Measurements from ENCODE around the gene KMT5B.

The KMT5B gene

GRCh38 chr11:68191661-68192579 is 21.2 kb downstream of the KMT5B start:
- no peak for FAIRE-seq
- no peak for TF ChIP-seq POU2F2 (IDR thresholded peaks at IDR 0.05; ENCODE audit: low read depth, low read length)
- no peak for DNase-seq (ENCODE audit: insufficient read length, low spot score)

GRCh38 chr11:68189888-68190287 is 23.2 kb downstream of the KMT5B start:
- no peak for TF ChIP-seq TAF1 (IDR thresholded peaks at IDR 0.05; ENCODE audit: low read depth, low read length)
- no peak for TF ChIP-seq POLR2AphosphoS5 (IDR thresholded peaks at IDR 0.05; ENCODE audit: low read depth, low read length)
- no peak for TF ChIP-seq POLR2A (IDR thresholded peaks at IDR 0.05; ENCODE audit: low read depth, low read length)
- TF ChIP-seq PAX5 (IDR thresholded peaks at IDR 0.05; ENCODE audit: insufficient read depth, low read length, severe bottlenecking): no peak
- TF ChIP-seq POU2F2 (IDR thresholded peaks at IDR 0.05; ENCODE audit: low read depth, low read length): no peak
- no peak for TF ChIP-seq SPI1 (IDR thresholded peaks at IDR 0.05; ENCODE audit: low read depth, low read length)
- no peak for FAIRE-seq
- DNase-seq (ENCODE audit: insufficient read length, low spot score): no peak

- peak; percentile 31 for FAIRE-seq
- no peak for TF ChIP-seq SPI1 (IDR thresholded peaks at IDR 0.05; ENCODE audit: low read depth, low read length)
- no peak for TF ChIP-seq TAF1 (IDR thresholded peaks at IDR 0.05; ENCODE audit: low read depth, low read length)
- TF ChIP-seq POLR2A (IDR thresholded peaks at IDR 0.05; ENCODE audit: low read depth, low read length): no peak
- TF ChIP-seq PAX5 (IDR thresholded peaks at IDR 0.05; ENCODE audit: insufficient read depth, low read length, severe bottlenecking): no peak
- TF ChIP-seq POLR2AphosphoS5 (IDR thresholded peaks at IDR 0.05; ENCODE audit: low read depth, low read length): no peak
- TF ChIP-seq POU2F2 (IDR thresholded peaks at IDR 0.05; ENCODE audit: low read depth, low read length): no peak
- DNase-seq (ENCODE audit: insufficient read length, low spot score): no peak
Observed at GRCh38 chr11:68189082-68189481, 24.0 kb downstream of the KMT5B start.

- TF ChIP-seq POU2F2 (IDR thresholded peaks at IDR 0.05; ENCODE audit: low read depth, low read length) (no peak), POLR2AphosphoS5 (IDR thresholded peaks at IDR 0.05; ENCODE audit: low read depth, low read length) (no peak), PAX5 (IDR thresholded peaks at IDR 0.05; ENCODE audit: insufficient read depth, low read length, severe bottlenecking) (no peak)
- FAIRE-seq (no peak), DNase-seq (ENCODE audit: insufficient read length, low spot score) (no peak)
Observed at GRCh38 chr11:68186061-68186460, 27.0 kb downstream of the KMT5B start.

GRCh38 chr11:68181719-68182451 is 31.2 kb downstream of the KMT5B start:
- FAIRE-seq: no peak
- DNase-seq (ENCODE audit: insufficient read length, low spot score): no peak
- TF ChIP-seq POLR2AphosphoS5 (IDR thresholded peaks at IDR 0.05; ENCODE audit: low read depth, low read length): no peak
- no peak for TF ChIP-seq TAF1 (IDR thresholded peaks at IDR 0.05; ENCODE audit: low read depth, low read length)
- TF ChIP-seq SPI1 (IDR thresholded peaks at IDR 0.05; ENCODE audit: low read depth, low read length): no peak
- no peak for TF ChIP-seq POLR2A (IDR thresholded peaks at IDR 0.05; ENCODE audit: low read depth, low read length)
- no peak for TF ChIP-seq PAX5 (IDR thresholded peaks at IDR 0.05; ENCODE audit: insufficient read depth, low read length, severe bottlenecking)
- TF ChIP-seq POU2F2 (IDR thresholded peaks at IDR 0.05; ENCODE audit: low read depth, low read length): no peak

GRCh38 chr11:68179847-68180246 is 33.2 kb downstream of the KMT5B start:
- FAIRE-seq (no peak), DNase-seq (ENCODE audit: insufficient read length, low spot score) (no peak)
- TF ChIP-seq POLR2A (IDR thresholded peaks at IDR 0.05; ENCODE audit: low read depth, low read length): no peak
- no peak for TF ChIP-seq POU2F2 (IDR thresholded peaks at IDR 0.05; ENCODE audit: low read depth, low read length)
- no peak for TF ChIP-seq TAF1 (IDR thresholded peaks at IDR 0.05; ENCODE audit: low read depth, low read length)
- TF ChIP-seq SPI1 (IDR thresholded peaks at IDR 0.05; ENCODE audit: low read depth, low read length): no peak
- no peak for TF ChIP-seq POLR2AphosphoS5 (IDR thresholded peaks at IDR 0.05; ENCODE audit: low read depth, low read length)
- TF ChIP-seq PAX5 (IDR thresholded peaks at IDR 0.05; ENCODE audit: insufficient read depth, low read length, severe bottlenecking): no peak

GRCh38 chr11:68177877-68178276 is 35.2 kb downstream of the KMT5B start:
- DNase-seq (ENCODE audit: insufficient read length, low spot score) (no peak), FAIRE-seq (no peak)
- TF ChIP-seq POLR2AphosphoS5 (IDR thresholded peaks at IDR 0.05; ENCODE audit: low read depth, low read length) (no peak), SPI1 (IDR thresholded peaks at IDR 0.05; ENCODE audit: low read depth, low read length) (no peak), POLR2A (IDR thresholded peaks at IDR 0.05; ENCODE audit: low read depth, low read length) (no peak), TAF1 (IDR thresholded peaks at IDR 0.05; ENCODE audit: low read depth, low read length) (no peak), POU2F2 (IDR thresholded peaks at IDR 0.05; ENCODE audit: low read depth, low read length) (no peak), PAX5 (IDR thresholded peaks at IDR 0.05; ENCODE audit: insufficient read depth, low read length, severe bottlenecking) (no peak)

- TF ChIP-seq PAX5 (IDR thresholded peaks at IDR 0.05; ENCODE audit: insufficient read depth, low read length, severe bottlenecking) (no peak), POU2F2 (IDR thresholded peaks at IDR 0.05; ENCODE audit: low read depth, low read length) (no peak)
- FAIRE-seq: no peak
Observed at GRCh38 chr11:68173926-68174325, 39.2 kb downstream of the KMT5B start.

GRCh38 chr11:68169442-68169841 is 43.7 kb downstream of the KMT5B start:
- DNase-seq (ENCODE audit: insufficient read length, low spot score): no peak
- no peak for FAIRE-seq
- no peak for TF ChIP-seq PAX5 (IDR thresholded peaks at IDR 0.05; ENCODE audit: insufficient read depth, low read length, severe bottlenecking)
- no peak for TF ChIP-seq SPI1 (IDR thresholded peaks at IDR 0.05; ENCODE audit: low read depth, low read length)
- TF ChIP-seq POU2F2 (IDR thresholded peaks at IDR 0.05; ENCODE audit: low read depth, low read length): no peak
- no peak for TF ChIP-seq TAF1 (IDR thresholded peaks at IDR 0.05; ENCODE audit: low read depth, low read length)
- TF ChIP-seq POLR2A (IDR thresholded peaks at IDR 0.05; ENCODE audit: low read depth, low read length): no peak
- no peak for TF ChIP-seq POLR2AphosphoS5 (IDR thresholded peaks at IDR 0.05; ENCODE audit: low read depth, low read length)

More at GRCh38 chr11:68173926-68174325, 39.2 kb downstream of the KMT5B start:
- no peak for DNase-seq (ENCODE audit: insufficient read length, low spot score)
